T-cell (primary cell): ENCODE data around the gene SCUBE2. TPM values are rescaled to one million over a fixed set of nuclear protein-coding genes. Genes with fewer than 3 reads are reported as not detected.
A peak's percentile ranks its signal among the peaks of the same experiment; 100 is the strongest.

Experiments used
- ATAC-seq, 4 experiments: fragments of 200-7000 bp in 3 of 4; fragments of 150-1000 bp in 1 of 4; cut with Tn5 transposase; replicated peaks in 1 of 4; 1 replicate in 3 of 4; 2 replicates in 1 of 4; pipeline ENCODE4 v1.10.0; 2021; ENCODE audit warnings: moderate library complexity in 3 of 4, mild to moderate bottlenecking in 2 of 4, moderate number of reproducible peaks in 1 of 4
- CTCF ChIA-PET, 2 donors: fragments of 300-600 bp; sonication (Branson Sonifier 250); formaldehyde crosslinking; loops; one replicate each; lab custom pipeline; 2022; ENCODE audit warnings: antibody characterized with exemption in 2 of 2; lab: Charles Lee
- POLR2A ChIA-PET, 2 donors: fragments of 300-600 bp; sonication (Branson Sonifier 250); formaldehyde crosslinking; loops; one replicate each; lab custom pipeline; 2022; ENCODE audit warnings: antibody characterized with exemption in 2 of 2; lab: Charles Lee
- DNase-seq, 35 experiments: peaks; one replicate each; pipeline versions ENCODE4 v3.0.0 to v3.0.0-alpha.2; 2013 to 2023
- H3K27ac ChIP-seq: one replicate; pipeline ENCODE4 v1.5.1; 2013; ENCODE audit warnings: low read length
- H3K27me3 ChIP-seq, 2 experiments: replicated peaks in 1 of 2; 1 replicate in 1 of 2; 2 replicates in 1 of 2; pipeline versions ENCODE4 v1.6.1 to v1.7.0; 2013; ENCODE audit warnings: low read length in 1 of 2, mixed read lengths in 1 of 2; ENCODE audit not compliant: control insufficient read depth in 2 of 2, insufficient read depth in 2 of 2; ENCODE audit errors: extremely low read depth in 1 of 2
- H3K36me3 ChIP-seq, 2 donors: 1 replicate in 1 of 2; 2 replicates in 1 of 2; pipeline versions ENCODE4 v1.6.1 to v1.7.0; 2013; ENCODE audit warnings: low read length in 1 of 2; ENCODE audit not compliant: control insufficient read depth in 2 of 2, insufficient read depth in 1 of 2; ENCODE audit errors: extremely low read depth in 1 of 2
- H3K4me1 ChIP-seq, 2 experiments: 1 replicate in 1 of 2; 2 replicates in 1 of 2; pipeline versions ENCODE4 v1.6.1 to v1.7.0; 2013; ENCODE audit warnings: low read length in 2 of 2, mixed read lengths in 1 of 2; ENCODE audit not compliant: insufficient read depth in 2 of 2, control insufficient read depth in 1 of 2; ENCODE audit errors: extremely low read depth in 1 of 2
- H3K4me3 ChIP-seq, 2 donors: 1 replicate in 1 of 2; 2 replicates in 1 of 2; pipeline versions ENCODE4 v1.5.1 to v1.7.0; 2013; ENCODE audit warnings: mild to moderate bottlenecking in 2 of 2, low read length in 1 of 2, moderate library complexity in 1 of 2; ENCODE audit not compliant: control insufficient read depth in 1 of 2; ENCODE audit errors: extremely low read depth in 1 of 2
- H3K9me3 ChIP-seq: 2 replicates; pipeline ENCODE4 v1.7.0; 2013
- H3K27ac Mint-ChIP-seq, 2 donors: one replicate each; pipeline ENCODE4 v1.8.0; 2020 to 2021; ENCODE audit warnings: mild to moderate bottlenecking in 2 of 2, mixed read lengths in 2 of 2
- H3K27me3 Mint-ChIP-seq, 2 donors: one replicate each; pipeline ENCODE4 v1.8.0; 2021 to 2022; ENCODE audit warnings: mixed read lengths in 2 of 2
- H3K36me3 Mint-ChIP-seq: one replicate; pipeline ENCODE4 v1.8.0; 2021; ENCODE audit warnings: mixed read lengths
- H3K4me1 Mint-ChIP-seq, 3 donors: one replicate each; pipeline ENCODE4 v1.8.0; 2020 to 2022; ENCODE audit warnings: mixed read lengths in 3 of 3, mild to moderate bottlenecking in 1 of 3
- H3K4me3 Mint-ChIP-seq, 3 donors: one replicate each; pipeline ENCODE4 v1.8.0; 2020 to 2022; ENCODE audit warnings: mild to moderate bottlenecking in 3 of 3, mixed read lengths in 3 of 3, moderate library complexity in 3 of 3
- H3K9me3 Mint-ChIP-seq, 3 donors: one replicate each; pipeline ENCODE4 v1.8.0; 2020 to 2022; ENCODE audit warnings: mixed read lengths in 3 of 3
- WGBS: methylation state at CpG from one replicate; pipeline ENCODE4 v1.1.5; 2013; ENCODE audit warnings: missing lambda C conversion rate; ENCODE audit not compliant: insufficient coverage; 5-methylcytosine and 5-hydroxymethylcytosine counted together
- total RNA-seq, 35 experiments: library from RNA in 6 of 35; stranded (reverse) in 6 of 35; fragments of 120-200 nt in 1 of 35; gene quantifications; one replicate each; pipeline versions ENCODE4 v1.2.1 to v1.2.4 and lab custom pipeline; 2013 to 2026

Gene SCUBE2
- total RNA-seq, 5 donors from 2014 or later (not counting 1 experiment from before 2014, with no cell fraction given) = 0.22 to 1.3 (median 0.77) TPM; not detected in 1

GRCh38 chr11:9020916-9021315, 70.5 kb downstream of the SCUBE2 start:
- Mint-ChIP-seq H3K4me1 (peaks cover 17 to 24% (median 17%) of the 10 kb centered on the region in 3 donors), H3K4me3 (no peak overlapping the region), H3K27me3 (peaks cover 2 to 17% of the 10 kb centered on the region in 2 donors), H3K9me3 (no peaks in the 10 kb centered on the region), H3K36me3 (no peaks in the 10 kb centered on the region), H3K27ac (no peak overlapping the region)
- DNase-seq (no peak), ATAC-seq (no peak)
- Histone ChIP-seq H3K9me3 (no peaks in the 10 kb centered on the region), H3K27me3 (peaks cover 0 to 3% of the 10 kb centered on the region in 2 experiments), H3K36me3 (no peaks in the 10 kb centered on the region), H3K4me3 (no peak overlapping the region), H3K4me1 (peaks cover 0 to 9% of the 10 kb centered on the region in 2 experiments), H3K27ac (no peak overlapping the region)
- WGBS = 92% methylated on average over 5 of the region's 8 CpGs
- CTCF ChIA-PET = interaction anchor here in 1 of 2 donors (0.5 kb wide), 1 partner anchor 25 kb away, joined by 6 read pairs; no protein-coding TSS in a partner anchor
- POLR2A ChIA-PET = interaction anchor here in 1 of 2 donors (0.5 kb wide), 1 partner anchor 485 kb away, joined by 5 read pairs; no protein-coding TSS in a partner anchor

DNA sequence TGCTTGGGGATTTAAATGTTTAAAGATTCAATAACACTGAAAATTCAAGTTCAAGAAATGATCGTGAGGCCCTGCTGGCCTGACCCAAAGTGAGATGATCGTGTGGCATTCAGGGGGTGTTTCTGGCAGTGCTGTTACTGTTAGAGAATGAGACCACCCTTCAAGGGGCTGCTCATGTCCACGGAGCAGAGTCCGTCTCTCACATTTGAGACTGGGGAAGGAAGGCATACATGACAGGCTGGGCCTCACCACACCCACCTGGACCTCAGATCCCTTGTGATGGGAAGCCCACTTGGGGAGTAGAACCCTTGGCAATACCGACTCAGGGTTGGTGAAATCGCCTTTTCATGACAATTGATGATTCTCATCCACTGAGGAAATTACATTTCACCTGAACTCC, 71.5 kb downstream of the SCUBE2 start:
- no peak overlapping the region for H3K27ac ChIP-seq
- H3K4me3 ChIP-seq = no peak overlapping the region
- H3K36me3 Mint-ChIP-seq = no peaks in the 10 kb centered on the region
- peaks cover 0 to under 1% of the 10 kb centered on the region in 2 experiments for H3K27me3 ChIP-seq
- no peaks in the 10 kb centered on the region for H3K9me3 ChIP-seq
- ChIA-PET CTCF (interaction anchor here in 1 of 2 donors (1.9 kb wide), 1 partner anchor 487 kb away, joined by 5 read pairs; no protein-coding TSS in a partner anchor), POLR2A (interaction anchor here in 1 of 2 donors (0.7 kb wide), 1 partner anchor 605 kb away, joined by 3 read pairs; no protein-coding TSS in a partner anchor)
- H3K9me3 Mint-ChIP-seq = no peaks in the 10 kb centered on the region
- WGBS = 100% methylated on average over 1 of the region's 6 CpGs
- H3K27me3 Mint-ChIP-seq = peaks cover 2 to 13% of the 10 kb centered on the region in 2 donors
- ATAC-seq = no peak
- no peak overlapping the region for H3K27ac Mint-ChIP-seq
- no peak for DNase-seq
- H3K4me1 Mint-ChIP-seq = peaks cover 17 to 25% (median 17%) of the 10 kb centered on the region in 3 donors
- peaks cover 0 to 11% of the 10 kb centered on the region in 2 experiments for H3K4me1 ChIP-seq
- no peaks in the 10 kb centered on the region for H3K36me3 ChIP-seq
- H3K4me3 Mint-ChIP-seq = no peak overlapping the region

DNA sequence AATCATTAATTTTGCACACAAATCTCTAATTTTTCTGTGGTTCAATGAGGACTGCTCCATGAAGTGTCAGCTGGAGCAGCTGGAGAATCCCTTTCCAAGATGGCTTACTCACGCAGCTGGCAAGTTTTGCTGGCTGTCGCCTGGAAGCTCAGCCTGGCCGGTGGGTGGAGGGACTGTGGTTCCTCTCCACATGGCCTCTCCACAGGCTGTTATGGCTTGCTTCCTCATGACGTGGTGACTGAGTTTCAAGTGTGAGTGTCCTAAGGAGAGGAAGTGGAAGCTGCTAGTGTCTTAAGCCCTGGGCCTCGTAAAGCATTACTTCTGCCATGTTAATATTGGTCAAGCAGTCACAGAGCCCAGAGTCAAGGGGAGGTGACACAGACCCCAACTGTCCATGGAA, 73.6 kb downstream of the SCUBE2 start:
- Histone ChIP-seq H3K4me1 (peaks cover 0 to 11% of the 10 kb centered on the region in 2 experiments), H3K27me3 (peaks cover 0 to 6% of the 10 kb centered on the region in 2 experiments), H3K36me3 (no peaks in the 10 kb centered on the region), H3K9me3 (no peaks in the 10 kb centered on the region), H3K27ac (no peak overlapping the region), H3K4me3 (no peak overlapping the region)
- 74% methylated on average over 2 of the region's 5 CpGs for WGBS
- no peak for ATAC-seq
- Mint-ChIP-seq H3K4me3 (no peak overlapping the region), H3K27ac (no peak overlapping the region), H3K36me3 (no peaks in the 10 kb centered on the region), H3K4me1 (peaks cover 17 to 25% (median 17%) of the 10 kb centered on the region in 3 donors), H3K27me3 (peaks cover 5 to 18% of the 10 kb centered on the region in 2 donors), H3K9me3 (no peaks in the 10 kb centered on the region)
- peak in 1 of 35 experiments; percentile 30 for DNase-seq
- POLR2A ChIA-PET = no interaction called here
- CTCF ChIA-PET = interaction anchor here (1.0 to 4.4 kb wide), 6 partner anchors 10 to 489 kb away, joined by 3 to 77 read pairs (median 10); no protein-coding TSS in a partner anchor

- peaks cover 0 to 11% of the 10 kb centered on the region in 2 experiments for H3K4me1 ChIP-seq
- WGBS = 49% methylated on average over 5 of the region's 6 CpGs
- peaks cover 5 to 13% of the 10 kb centered on the region in 2 donors for H3K27me3 Mint-ChIP-seq
- no peak overlapping the region for H3K4me3 ChIP-seq
- no peak overlapping the region for H3K4me3 Mint-ChIP-seq
- no peaks in the 10 kb centered on the region for H3K9me3 ChIP-seq
- DNase-seq (no peak), ATAC-seq (no peak)
- CTCF ChIA-PET = interaction anchor here (0.6 to 4.4 kb wide), 9 partner anchors 8 to 489 kb away, joined by 3 to 77 read pairs (median 7); no protein-coding TSS in a partner anchor
- peak overlapping the region in 1 of 2 donors; percentile 23 for H3K27ac Mint-ChIP-seq
- no peaks in the 10 kb centered on the region for H3K9me3 Mint-ChIP-seq
- H3K36me3 ChIP-seq = no peaks in the 10 kb centered on the region
- H3K4me1 Mint-ChIP-seq = peaks cover 17 to 25% (median 17%) of the 10 kb centered on the region in 3 donors
- H3K36me3 Mint-ChIP-seq = no peaks in the 10 kb centered on the region
- H3K27me3 ChIP-seq = peaks cover 0 to 8% of the 10 kb centered on the region in 2 experiments
- POLR2A ChIA-PET = no interaction called here
- H3K27ac ChIP-seq = no peak overlapping the region
Measured at GRCh38 chr11:9016916-9017642, 74.3 kb downstream of the SCUBE2 start.

DNA sequence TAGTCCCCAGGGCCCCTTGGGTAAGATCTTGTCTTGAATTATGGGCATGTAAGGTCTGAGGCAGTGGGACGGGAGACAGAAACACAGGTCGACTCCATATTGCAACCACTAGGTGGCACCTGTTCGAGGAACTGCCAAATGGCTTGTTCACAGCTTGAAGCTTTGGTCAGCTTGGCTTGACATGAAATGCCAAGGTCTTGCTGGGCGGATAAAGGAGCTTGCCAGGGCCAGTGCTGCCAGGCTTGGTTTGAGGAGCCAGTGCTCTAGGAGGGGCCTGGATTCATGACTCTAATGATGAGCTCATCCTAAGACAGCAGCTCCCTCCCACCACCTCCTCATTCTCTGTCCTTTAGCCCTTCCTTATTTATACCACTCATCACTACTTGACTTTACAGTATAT, 75.7 kb downstream of the SCUBE2 start:
- ATAC-seq (peak; percentile 72 to 86 (median 78)), DNase-seq (peak; percentile 14 to 77 (median 38))
- Mint-ChIP-seq H3K4me3 (no peak overlapping the region), H3K4me1 (peaks cover 17 to 25% (median 17%) of the 10 kb centered on the region in 3 donors), H3K27ac (no peak overlapping the region), H3K36me3 (no peaks in the 10 kb centered on the region), H3K9me3 (no peaks in the 10 kb centered on the region), H3K27me3 (peaks cover 5 to 10% of the 10 kb centered on the region in 2 donors)
- Histone ChIP-seq H3K4me1 (peaks cover 0 to 11% of the 10 kb centered on the region in 2 experiments), H3K27me3 (peaks cover 0 to 8% of the 10 kb centered on the region in 2 experiments), H3K4me3 (no peak overlapping the region), H3K36me3 (no peaks in the 10 kb centered on the region), H3K9me3 (no peaks in the 10 kb centered on the region), H3K27ac (no peak overlapping the region)
- 19% methylated on average over 4 of the region's 4 CpGs for WGBS
- ChIA-PET CTCF (interaction anchor here (0.7 to 4.4 kb wide), 21 partner anchors 9 to 519 kb away, joined by 3 to 77 read pairs (median 4); no protein-coding TSS in a partner anchor), POLR2A (no interaction called here)

DNA sequence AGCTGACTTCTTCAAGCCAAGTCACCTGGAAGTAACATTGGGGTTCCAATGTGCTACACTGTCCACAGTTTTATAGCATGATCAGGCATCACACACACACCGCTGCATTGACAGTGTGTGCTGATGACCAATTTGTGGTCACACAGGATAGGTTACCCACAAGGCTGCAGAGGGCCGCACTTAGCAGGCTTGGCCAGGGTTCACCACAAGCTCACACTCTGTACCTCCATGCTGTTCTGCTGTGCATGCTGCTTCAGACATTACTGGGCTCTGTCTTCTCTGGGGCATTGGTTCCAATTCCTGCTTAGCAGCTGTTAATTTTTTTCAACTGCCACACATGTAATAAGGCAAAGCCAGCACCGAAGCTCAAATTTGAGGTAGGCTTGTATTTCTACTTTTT, 76.6 kb downstream of the SCUBE2 start:
- Histone ChIP-seq H3K9me3 (no peaks in the 10 kb centered on the region), H3K27ac (no peak overlapping the region), H3K36me3 (no peaks in the 10 kb centered on the region), H3K4me1 (peaks cover 0 to 11% of the 10 kb centered on the region in 2 experiments), H3K27me3 (peaks cover 0 to 8% of the 10 kb centered on the region in 2 experiments), H3K4me3 (no peak overlapping the region)
- Mint-ChIP-seq H3K36me3 (no peaks in the 10 kb centered on the region), H3K4me1 (peaks cover 17 to 25% (median 17%) of the 10 kb centered on the region in 3 donors), H3K9me3 (no peaks in the 10 kb centered on the region), H3K27me3 (peaks cover 5 to 10% of the 10 kb centered on the region in 2 donors), H3K4me3 (no peak overlapping the region), H3K27ac (no peak overlapping the region)
- POLR2A ChIA-PET = interaction anchor here in 1 of 2 donors (0.6 kb wide), 1 partner anchor 492 kb away, joined by 3 read pairs; no protein-coding TSS in a partner anchor
- WGBS = 95% methylated on average over 2 of the region's 3 CpGs
- ATAC-seq = no peak
- no peak for DNase-seq
- CTCF ChIA-PET = interaction anchor here (1.3 to 4.4 kb wide), 5 partner anchors 10 to 492 kb away, joined by 4 to 77 read pairs (median 11); no protein-coding TSS in a partner anchor
